BJ (cell line): Measurements from ENCODE around the gene IP6K1. TPM values are rescaled to one million over a fixed set of nuclear protein-coding genes. Genes with fewer than 3 reads are reported as not detected.

Experiments
- CTCF ChIA-PET: fragments of 350-600 bp; formaldehyde crosslinking; extraction: SDS; loops from one replicate; lab custom pipeline; 2021; ENCODE audit warnings: antibody characterized with exemption, inconsistent platforms; lab: Yijun Ruan, JAX
- POLR2A ChIA-PET: fragments of 300-600 bp; sonication (Branson Sonifier 250); formaldehyde crosslinking; extraction: SDS; loops from one replicate; lab custom pipeline; 2021; ENCODE audit warnings: antibody characterized with exemption; lab: Charles Lee
- DNase-seq: peaks from one replicate; pipeline ENCODE4 v3.0.0-alpha.2; 2011; ENCODE audit warnings: low read depth
- H3K27me3 ChIP-seq: 2 replicates; pipeline ENCODE4 v1.6.0; 2011; ENCODE audit warnings: low read length; ENCODE audit not compliant: control insufficient read depth, insufficient read depth
- H3K36me3 ChIP-seq: 2 replicates; pipeline ENCODE4 v1.5.1; 2011; ENCODE audit warnings: low read length; ENCODE audit not compliant: control insufficient read depth, insufficient read depth
- H3K4me3 ChIP-seq: 2 replicates; pipeline ENCODE4 v1.5.1; 2011; ENCODE audit warnings: low read depth, mild to moderate bottlenecking, control low read depth, low read length
- polyA plus RNA-seq: library from polyadenylated mRNA; depleted of rRNA; stranded (reverse); fragments of >200 nt; gene quantifications from 2 replicates; pipeline ENCODE4 v1.2.3, GENCODE V29; 2011
- TF ChIP-seq, protein P1 (sequence below): IDR thresholded peaks from 2 replicates; pipeline ENCODE4 v1.5.1; 2011; ENCODE audit warnings: low read depth, mild to moderate bottlenecking, control low read depth, inconsistent platforms, low read length, moderate library complexity; ENCODE audit not compliant: insufficient read depth

Gene IP6K1
- polyA plus RNA-seq, 1 experiment: 54.4 TPM

GRCh38 chr3:49717959-49718857, 68.1 kb downstream of the IP6K1 start:
- no peak overlapping the region for H3K4me3 ChIP-seq
- TF ChIP-seq, protein P1, sequence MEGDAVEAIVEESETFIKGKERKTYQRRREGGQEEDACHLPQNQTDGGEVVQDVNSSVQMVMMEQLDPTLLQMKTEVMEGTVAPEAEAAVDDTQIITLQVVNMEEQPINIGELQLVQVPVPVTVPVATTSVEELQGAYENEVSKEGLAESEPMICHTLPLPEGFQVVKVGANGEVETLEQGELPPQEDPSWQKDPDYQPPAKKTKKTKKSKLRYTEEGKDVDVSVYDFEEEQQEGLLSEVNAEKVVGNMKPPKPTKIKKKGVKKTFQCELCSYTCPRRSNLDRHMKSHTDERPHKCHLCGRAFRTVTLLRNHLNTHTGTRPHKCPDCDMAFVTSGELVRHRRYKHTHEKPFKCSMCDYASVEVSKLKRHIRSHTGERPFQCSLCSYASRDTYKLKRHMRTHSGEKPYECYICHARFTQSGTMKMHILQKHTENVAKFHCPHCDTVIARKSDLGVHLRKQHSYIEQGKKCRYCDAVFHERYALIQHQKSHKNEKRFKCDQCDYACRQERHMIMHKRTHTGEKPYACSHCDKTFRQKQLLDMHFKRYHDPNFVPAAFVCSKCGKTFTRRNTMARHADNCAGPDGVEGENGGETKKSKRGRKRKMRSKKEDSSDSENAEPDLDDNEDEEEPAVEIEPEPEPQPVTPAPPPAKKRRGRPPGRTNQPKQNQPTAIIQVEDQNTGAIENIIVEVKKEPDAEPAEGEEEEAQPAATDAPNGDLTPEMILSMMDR: no peak
- CTCF ChIA-PET: interaction anchor here (0.7 to 4.4 kb wide), 3 partner anchors 18 to 179 kb away, joined by 3 to 24 read pairs (median 6); no protein-coding TSS in a partner anchor
- no peak for DNase-seq
- no peaks in the 10 kb centered on the region for H3K27me3 ChIP-seq
- POLR2A ChIA-PET: no interaction called here
- H3K36me3 ChIP-seq: peaks cover 21% of the 10 kb centered on the region

- TF ChIP-seq, protein P1: no peak
- ChIA-PET CTCF (interaction anchor here (1.4 kb wide), 1 partner anchor 17 kb away, joined by 6 read pairs; no protein-coding TSS in a partner anchor), POLR2A (no interaction called here)
- DNase-seq: no peak
- no peaks in the 10 kb centered on the region for H3K27me3 ChIP-seq
- H3K4me3 ChIP-seq: no peak overlapping the region
- peaks cover 23% of the 10 kb centered on the region for H3K36me3 ChIP-seq
Observed at GRCh38 chr3:49717211-49717958, 69.0 kb downstream of the IP6K1 start.

DNA sequence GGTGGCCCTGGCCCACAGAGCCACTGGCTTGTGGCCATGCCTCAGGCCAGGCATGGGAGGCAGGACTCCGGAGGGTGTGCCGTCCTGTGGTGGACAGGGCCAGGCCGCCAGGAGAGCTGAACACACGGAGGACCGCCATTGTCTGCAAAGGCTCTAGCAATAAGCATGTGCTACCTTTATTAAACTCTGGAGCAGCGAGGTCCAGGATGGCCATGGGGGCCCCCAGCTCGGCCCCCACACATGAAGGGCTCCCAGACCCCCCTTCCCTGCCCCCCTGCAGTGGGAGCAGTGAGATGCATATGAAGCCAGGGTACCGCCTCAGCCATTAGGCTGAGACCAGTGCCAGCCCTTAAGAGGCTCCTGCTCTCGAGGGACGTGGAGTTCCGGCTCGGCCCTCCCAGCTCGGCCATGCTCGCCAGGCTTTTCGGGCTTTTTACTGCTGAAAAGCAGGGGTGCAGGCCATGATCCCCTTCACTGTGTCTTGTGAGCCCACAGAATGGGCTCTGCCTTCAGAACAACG, 69.6 kb downstream of the IP6K1 start:
- Histone ChIP-seq H3K27me3 (no peaks in the 10 kb centered on the region), H3K4me3 (no peak overlapping the region), H3K36me3 (peaks cover 20% of the 10 kb centered on the region)
- CTCF ChIA-PET: interaction anchor here (1.4 kb wide), 1 partner anchor 16 kb away, joined by 6 read pairs; no protein-coding TSS in a partner anchor
- TF ChIP-seq, protein P1: no peak
- DNase-seq: no peak
- POLR2A ChIA-PET: no interaction called here

DNA sequence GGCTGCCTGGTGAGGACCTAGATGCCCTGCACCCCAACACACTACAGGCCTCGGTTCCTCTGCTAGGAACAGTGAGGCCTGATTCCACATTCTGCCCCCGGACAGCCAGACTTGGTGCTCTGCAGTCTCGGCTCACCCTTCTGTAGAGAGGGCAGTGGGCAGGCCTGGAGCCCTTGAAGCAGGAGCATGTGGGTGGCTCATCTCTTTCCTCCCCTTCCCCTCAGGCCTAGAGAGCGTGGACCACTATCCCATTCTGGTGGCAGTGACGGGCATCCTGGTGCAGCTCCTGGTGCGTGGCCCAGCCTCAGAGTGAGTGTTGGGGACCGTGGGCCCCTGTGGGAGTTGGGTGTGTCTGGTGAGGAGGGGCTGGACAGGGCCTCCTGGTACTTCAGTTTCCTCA, 70.2 kb downstream of the IP6K1 start:
- no peak for DNase-seq
- ChIA-PET CTCF (interaction anchor here (1.0 kb wide), 1 partner anchor 12 kb away, joined by 4 read pairs; no protein-coding TSS in a partner anchor), POLR2A (no interaction called here)
- H3K27me3 ChIP-seq: no peaks in the 10 kb centered on the region
- TF ChIP-seq, protein P1: no peak
- H3K36me3 ChIP-seq: peaks cover 16% of the 10 kb centered on the region
- H3K4me3 ChIP-seq: no peak overlapping the region
